Activated CD8-positive, alpha-beta memory T cell treated with anti-CD3 and anti-CD28 coated beads, Interleukin-2, amount 50 U/mL, for 24 hours (primary cell): ENCODE measurements around the gene SOX10.
"Not testable (repeated sequence)": the region's sequence is repeated elsewhere in the genome, so short reads cannot be mapped to it uniquely, and the experiment has no call there.

Experiments used
- DNase-seq: peaks from one replicate; pipeline ENCODE4 v3.0.0-alpha.2; 2020; ENCODE audit errors: extremely low read depth

SOX10 gene

GRCh38 chr22:37985751-37986281, 1.5 kb upstream of the SOX10 start:
- DNase-seq, result no peak

- no peak for DNase-seq
Measured at GRCh38 chr22:37985050-37985585, 763 bp upstream of the SOX10 start.

- no peak for DNase-seq
Measured at GRCh38 chr22:37982938-37983859, 1.2 kb downstream of the SOX10 start.

- no peak for DNase-seq
Measured at GRCh38 chr22:37982151-37982785, 2.1 kb downstream of the SOX10 start.

GRCh38 chr22:37981282-37982011, 2.9 kb downstream of the SOX10 start:
- DNase-seq, result no peak

GRCh38 chr22:37979782-37980181, 4.6 kb downstream of the SOX10 start:
- no peak for DNase-seq

GRCh38 chr22:37976547-37976946, 7.8 kb downstream of the SOX10 start:
- DNase-seq, result no peak

GRCh38 chr22:37976022-37976421, 8.3 kb downstream of the SOX10 start:
- DNase-seq, result not testable (repeated sequence)

- DNase-seq, result no peak
Measured at GRCh38 chr22:37975153-37975552, 9.2 kb downstream of the SOX10 start.

GRCh38 chr22:37973271-37974170, 10.8 kb downstream of the SOX10 start:
- no peak for DNase-seq

GRCh38 chr22:37972527-37972926, 11.8 kb downstream of the SOX10 start:
- no peak for DNase-seq

GRCh38 chr22:37971475-37972434, 12.6 kb downstream of the SOX10 start:
- DNase-seq, result no peak

GRCh38 chr22:37970864-37971263, 13.5 kb downstream of the SOX10 start:
- no peak for DNase-seq

GRCh38 chr22:37968452-37969251, 15.7 kb downstream of the SOX10 start:
- no peak for DNase-seq

GRCh38 chr22:37967637-37968451, 16.5 kb downstream of the SOX10 start:
- DNase-seq, result no peak

- no peak for DNase-seq
Measured at GRCh38 chr22:37967147-37967546, 17.2 kb downstream of the SOX10 start.

- no peak for DNase-seq
Measured at GRCh38 chr22:37965940-37966664, 18.3 kb downstream of the SOX10 start.
